Activated T-helper 1 cell treated with anti-CD3 and anti-CD28 coated beads, Interleukin-12 subunit alpha, Interleukin-12 subunit beta, Interleukin-2, Interleukin-4 antibody, amounts not matched to agents 30 ng/mL and 10 ng/mL and 1 ng/mL, durations not matched to agents 14 hours and 24 hours and 36 hours (primary cell): ENCODE measurements around the gene SND1. TPM values are rescaled to one million over a fixed set of nuclear protein-coding genes. Genes with fewer than 3 reads are reported as not detected.

Experiments
- DNase-seq: peaks from one replicate; pipeline ENCODE4 v3.0.0; 2021; ENCODE audit warnings: low spot score
- H3K27ac Mint-ChIP-seq: one replicate; pipeline ENCODE4 v1.8.0; 2021; ENCODE audit warnings: mild to moderate bottlenecking, mixed read lengths
- H3K27me3 Mint-ChIP-seq: one replicate; pipeline ENCODE4 v1.8.0; 2022; ENCODE audit warnings: mild to moderate bottlenecking, moderate library complexity, mixed read lengths; ENCODE audit not compliant: insufficient read depth
- H3K36me3 Mint-ChIP-seq: one replicate; pipeline ENCODE4 v1.8.0; 2021; ENCODE audit warnings: low read depth, mixed read lengths
- H3K4me1 Mint-ChIP-seq: one replicate; pipeline ENCODE4 v1.8.0; 2021; ENCODE audit warnings: low read depth, mixed read lengths
- H3K4me3 Mint-ChIP-seq: one replicate; pipeline ENCODE4 v1.8.0; 2021; ENCODE audit warnings: mild to moderate bottlenecking, moderate library complexity, mixed read lengths
- H3K9me3 Mint-ChIP-seq: one replicate; pipeline ENCODE4 v1.8.0; 2021; ENCODE audit warnings: mixed read lengths
- intact Hi-C: fragments of 100-400 bp; cut with micrococcal nuclease; formaldehyde crosslinking; loops from one replicate; pipeline ENCODE4 v1.15.1; 2024
- total RNA-seq: library from RNA; stranded (reverse); gene quantifications from 2 replicates; pipeline ENCODE4 v1.2.3, GENCODE V29; 2022

SND1 gene
- total RNA-seq, 1 donor from 2014 or later, result 292 TPM

GRCh38 chr7:127755521-127755920, 103.5 kb downstream of the SND1 start:
- no peak overlapping the region for H3K27ac Mint-ChIP-seq
- H3K9me3 Mint-ChIP-seq, result no peaks in the 10 kb centered on the region
- intact Hi-C loops, result no loop called here
- peaks cover 50% of the 10 kb centered on the region for H3K4me1 Mint-ChIP-seq
- DNase-seq, result no peak
- no peaks in the 10 kb centered on the region for H3K27me3 Mint-ChIP-seq
- peaks cover 9% of the 10 kb centered on the region for H3K36me3 Mint-ChIP-seq
- H3K4me3 Mint-ChIP-seq, result no peak overlapping the region

DNA sequence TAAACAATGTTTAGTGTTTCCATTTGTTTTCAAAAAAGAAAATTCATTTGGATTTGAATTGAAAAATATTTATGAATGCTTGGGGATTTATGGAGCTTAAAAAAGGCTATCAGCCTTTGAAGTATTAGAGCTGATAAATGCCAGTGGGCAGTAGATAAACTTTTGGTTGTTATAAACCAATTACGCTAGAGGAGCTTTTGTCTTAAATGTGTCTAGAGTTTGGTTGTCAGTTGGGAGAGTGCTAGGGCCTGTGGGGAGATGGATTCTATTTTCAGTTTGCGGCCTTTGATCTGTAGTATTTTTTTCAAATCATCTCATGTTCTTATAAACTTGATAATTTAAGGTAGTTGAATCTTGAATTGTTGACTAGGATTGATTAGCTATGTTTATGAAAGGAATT, 104.0 kb downstream of the SND1 start:
- Mint-ChIP-seq H3K27ac (no peak overlapping the region), H3K36me3 (peaks cover 7% of the 10 kb centered on the region), H3K27me3 (no peaks in the 10 kb centered on the region), H3K4me3 (no peak overlapping the region), H3K4me1 (peaks cover 51% of the 10 kb centered on the region), H3K9me3 (no peaks in the 10 kb centered on the region)
- intact Hi-C loops, result no loop called here
- DNase-seq, result no peak

- DNase-seq, result no peak
- no peaks in the 10 kb centered on the region for H3K27me3 Mint-ChIP-seq
- peaks cover 9% of the 10 kb centered on the region for H3K36me3 Mint-ChIP-seq
- H3K27ac Mint-ChIP-seq, result no peak overlapping the region
- H3K4me1 Mint-ChIP-seq, result peaks cover 48% of the 10 kb centered on the region
- no peak overlapping the region for H3K4me3 Mint-ChIP-seq
- H3K9me3 Mint-ChIP-seq, result no peaks in the 10 kb centered on the region
- intact Hi-C loops, result no loop called here
Observed at GRCh38 chr7:127758105-127758504, 106.1 kb downstream of the SND1 start.

GRCh38 chr7:127758845-127759244, 106.9 kb downstream of the SND1 start:
- DNase-seq, result no peak
- no peaks in the 10 kb centered on the region for H3K9me3 Mint-ChIP-seq
- H3K4me1 Mint-ChIP-seq, result peaks cover 41% of the 10 kb centered on the region
- peaks cover 9% of the 10 kb centered on the region for H3K36me3 Mint-ChIP-seq
- intact Hi-C loops, result no loop called here
- H3K4me3 Mint-ChIP-seq, result no peak overlapping the region
- H3K27ac Mint-ChIP-seq, result no peak overlapping the region
- H3K27me3 Mint-ChIP-seq, result no peaks in the 10 kb centered on the region

DNA sequence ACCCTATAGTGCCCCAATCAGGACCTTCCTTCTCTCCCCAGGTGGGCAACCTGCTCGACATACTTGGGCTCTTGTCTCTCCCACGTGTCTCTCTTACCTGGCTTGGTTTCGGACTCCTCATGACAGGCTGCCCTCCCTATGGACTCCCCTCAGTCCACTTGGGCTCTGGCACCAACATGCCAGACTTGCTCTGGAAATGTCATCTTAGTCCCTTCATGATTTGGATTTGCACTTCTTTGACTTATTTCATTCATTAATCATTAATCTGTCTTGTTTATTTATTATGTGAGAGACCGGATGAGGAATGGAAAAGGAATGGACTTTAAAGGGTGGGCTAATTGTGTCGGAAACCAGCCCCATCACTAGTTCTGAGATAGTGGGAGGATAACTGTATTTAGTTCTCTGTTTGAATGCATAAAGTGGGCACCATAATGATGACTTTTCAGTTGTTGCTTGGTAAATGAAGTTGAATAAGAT, 108.0 kb downstream of the SND1 start:
- Mint-ChIP-seq H3K4me3 (no peak overlapping the region), H3K36me3 (peaks cover 11% of the 10 kb centered on the region), H3K4me1 (peaks cover 41% of the 10 kb centered on the region), H3K9me3 (no peaks in the 10 kb centered on the region), H3K27ac (no peak overlapping the region), H3K27me3 (no peaks in the 10 kb centered on the region)
- intact Hi-C loops, result no loop called here
- no peak for DNase-seq

- intact Hi-C loops, result no loop called here
- Mint-ChIP-seq H3K9me3 (no peaks in the 10 kb centered on the region), H3K36me3 (peaks cover 11% of the 10 kb centered on the region), H3K4me1 (peaks cover 41% of the 10 kb centered on the region), H3K4me3 (no peak overlapping the region), H3K27ac (no peak overlapping the region), H3K27me3 (no peaks in the 10 kb centered on the region)
- no peak for DNase-seq
Observed at GRCh38 chr7:127760436-127761031, 108.5 kb downstream of the SND1 start.

DNA sequence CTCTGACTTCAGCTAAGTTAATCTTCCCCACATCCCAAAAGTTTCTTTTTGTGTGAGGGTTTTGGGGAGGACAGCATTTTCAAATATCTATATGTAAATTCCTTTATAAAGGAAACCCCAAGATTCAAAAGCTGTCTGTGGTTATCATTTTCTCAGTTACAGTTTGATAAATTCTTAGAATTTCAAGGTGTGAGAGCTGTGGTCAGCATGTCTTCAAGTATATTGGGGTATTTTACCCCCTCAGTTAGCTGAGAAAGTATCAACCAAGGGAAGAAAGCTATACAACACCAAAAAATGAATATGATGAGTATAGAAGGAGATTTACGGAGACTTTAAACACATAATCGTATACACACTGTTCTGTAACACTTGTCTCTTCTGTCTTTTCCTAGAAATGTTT, 109.2 kb downstream of the SND1 start:
- H3K4me3 Mint-ChIP-seq, result no peak overlapping the region
- H3K27me3 Mint-ChIP-seq, result no peaks in the 10 kb centered on the region
- peaks cover 41% of the 10 kb centered on the region for H3K4me1 Mint-ChIP-seq
- peaks cover 12% of the 10 kb centered on the region for H3K36me3 Mint-ChIP-seq
- no peak overlapping the region for H3K27ac Mint-ChIP-seq
- no peak for DNase-seq
- no peaks in the 10 kb centered on the region for H3K9me3 Mint-ChIP-seq
- intact Hi-C loops, result no loop called here

DNA sequence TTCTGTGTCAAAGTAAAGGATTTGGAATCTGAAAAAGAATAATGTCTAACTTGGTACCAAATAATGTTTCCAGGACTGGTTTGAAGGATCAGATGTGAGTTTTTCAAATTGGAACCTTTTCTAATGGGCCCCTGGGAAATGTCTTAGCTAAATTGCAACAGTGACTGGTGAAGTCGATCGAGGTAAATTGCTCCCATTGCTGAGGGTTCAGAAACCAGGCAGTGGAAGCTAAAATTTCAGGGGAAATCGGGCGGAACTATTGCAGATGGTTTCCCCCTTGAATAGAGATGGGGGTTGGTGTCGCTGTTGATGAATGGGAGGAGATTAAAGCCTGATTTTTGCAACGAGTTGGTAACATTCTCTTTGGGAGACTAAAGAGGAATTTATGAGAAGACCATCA, 112.7 kb downstream of the SND1 start:
- no peaks in the 10 kb centered on the region for H3K27me3 Mint-ChIP-seq
- no peak for DNase-seq
- intact Hi-C loops, result no loop called here
- H3K9me3 Mint-ChIP-seq, result no peaks in the 10 kb centered on the region
- H3K27ac Mint-ChIP-seq, result no peak overlapping the region
- peaks cover 21% of the 10 kb centered on the region for H3K36me3 Mint-ChIP-seq
- peaks cover 52% of the 10 kb centered on the region for H3K4me1 Mint-ChIP-seq
- H3K4me3 Mint-ChIP-seq, result no peak overlapping the region

DNA sequence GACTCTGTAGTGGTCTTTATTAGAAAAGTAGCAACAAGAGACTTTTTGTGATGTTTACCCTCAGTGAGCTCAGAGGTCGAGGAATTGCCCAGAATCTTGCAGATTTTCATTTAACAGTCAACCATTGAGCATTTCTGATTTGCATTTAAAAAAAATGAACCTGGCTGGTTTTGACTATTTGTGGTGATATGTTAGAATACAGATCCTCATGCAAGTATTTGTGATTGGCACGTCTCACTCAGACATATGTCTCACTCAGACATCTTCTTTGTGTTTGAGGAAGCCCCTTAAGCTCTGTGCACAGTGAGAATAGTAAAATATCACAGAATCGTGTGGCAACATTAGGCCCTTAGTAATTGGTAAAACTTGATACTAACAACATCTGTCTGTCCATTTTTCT, 113.2 kb downstream of the SND1 start:
- Mint-ChIP-seq H3K4me1 (peaks cover 51% of the 10 kb centered on the region), H3K36me3 (peaks cover 18% of the 10 kb centered on the region), H3K27ac (no peak overlapping the region)

GRCh38 chr7:127766831-127767459, 115.0 kb downstream of the SND1 start:
- Mint-ChIP-seq H3K4me1 (peaks cover 33% of the 10 kb centered on the region), H3K27ac (peak overlapping the region; percentile 22), H3K4me3 (peak overlapping the region; percentile 20), H3K36me3 (peaks cover 17% of the 10 kb centered on the region), H3K27me3 (no peaks in the 10 kb centered on the region), H3K9me3 (no peaks in the 10 kb centered on the region)
- intact Hi-C loops, result no loop called here
- DNase-seq, result no peak

More for the DNA sequence above, 113.2 kb downstream of the SND1 start:
- intact Hi-C loops, result no loop called here
- Mint-ChIP-seq H3K9me3 (no peaks in the 10 kb centered on the region), H3K27me3 (no peaks in the 10 kb centered on the region), H3K4me3 (no peak overlapping the region)
- DNase-seq, result no peak

DNA sequence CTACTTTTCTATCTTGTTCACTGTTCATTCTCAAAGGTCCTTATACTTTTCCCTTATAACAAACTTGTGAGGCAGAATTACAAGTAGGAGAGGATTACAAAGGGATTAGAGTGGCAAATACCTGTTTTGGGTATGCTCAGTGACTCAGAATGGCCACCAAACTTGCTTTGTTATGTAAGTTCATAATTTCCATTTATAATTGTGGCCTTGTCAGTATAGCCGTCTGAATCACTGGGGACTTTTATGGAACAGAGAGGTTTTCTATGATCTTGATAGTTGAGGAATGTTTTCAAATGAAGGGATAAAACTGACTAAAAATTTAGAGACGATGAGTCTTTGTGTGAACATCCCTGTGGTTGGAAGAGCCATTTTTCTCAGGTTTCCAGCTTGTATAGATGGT, 116.2 kb downstream of the SND1 start:
- peaks cover 12% of the 10 kb centered on the region for H3K36me3 Mint-ChIP-seq
- H3K4me3 Mint-ChIP-seq, result no peak overlapping the region
- H3K27me3 Mint-ChIP-seq, result no peaks in the 10 kb centered on the region
- H3K9me3 Mint-ChIP-seq, result no peaks in the 10 kb centered on the region
- DNase-seq, result no peak
- no peak overlapping the region for H3K27ac Mint-ChIP-seq
- intact Hi-C loops, result no loop called here
- peaks cover 27% of the 10 kb centered on the region for H3K4me1 Mint-ChIP-seq

- DNase-seq, result no peak
- Mint-ChIP-seq H3K36me3 (peaks cover 12% of the 10 kb centered on the region), H3K4me1 (peaks cover 27% of the 10 kb centered on the region), H3K9me3 (no peaks in the 10 kb centered on the region), H3K27ac (no peak overlapping the region), H3K27me3 (no peaks in the 10 kb centered on the region), H3K4me3 (no peak overlapping the region)
- intact Hi-C loops, result no loop called here
Observed at GRCh38 chr7:127769137-127769536, 117.1 kb downstream of the SND1 start.

GRCh38 chr7:127769696-127770400, 117.9 kb downstream of the SND1 start:
- H3K27ac Mint-ChIP-seq, result peak overlapping the region; percentile 19
- DNase-seq, result no peak
- H3K4me3 Mint-ChIP-seq, result no peak overlapping the region
- H3K27me3 Mint-ChIP-seq, result no peaks in the 10 kb centered on the region
- no peaks in the 10 kb centered on the region for H3K9me3 Mint-ChIP-seq
- intact Hi-C loops, result no loop called here
- H3K36me3 Mint-ChIP-seq, result peaks cover 13% of the 10 kb centered on the region
- peaks cover 30% of the 10 kb centered on the region for H3K4me1 Mint-ChIP-seq
